GM23248 (cell line): Measurements from ENCODE around the gene ZFAND3.

ENCODE experiments used
- EZH2 ChIP-seq: fragments of 200-600 bp; sonication (generic); IDR thresholded peaks from 2 replicates; pipeline ENCODE4 v1.6.1; 2018; ENCODE audit warnings: antibody characterized with exemption, mild to moderate bottlenecking; ENCODE audit not compliant: insufficient read depth, poor library complexity, severe bottlenecking
- EZH2phosphoT487 ChIP-seq: fragments of 200-600 bp; sonication (generic); IDR thresholded peaks from 2 replicates; pipeline ENCODE4 v1.6.1; 2018; ENCODE audit warnings: antibody characterized with exemption, moderate library complexity, mild to moderate bottlenecking, low read depth; ENCODE audit not compliant: insufficient read depth

DNA sequence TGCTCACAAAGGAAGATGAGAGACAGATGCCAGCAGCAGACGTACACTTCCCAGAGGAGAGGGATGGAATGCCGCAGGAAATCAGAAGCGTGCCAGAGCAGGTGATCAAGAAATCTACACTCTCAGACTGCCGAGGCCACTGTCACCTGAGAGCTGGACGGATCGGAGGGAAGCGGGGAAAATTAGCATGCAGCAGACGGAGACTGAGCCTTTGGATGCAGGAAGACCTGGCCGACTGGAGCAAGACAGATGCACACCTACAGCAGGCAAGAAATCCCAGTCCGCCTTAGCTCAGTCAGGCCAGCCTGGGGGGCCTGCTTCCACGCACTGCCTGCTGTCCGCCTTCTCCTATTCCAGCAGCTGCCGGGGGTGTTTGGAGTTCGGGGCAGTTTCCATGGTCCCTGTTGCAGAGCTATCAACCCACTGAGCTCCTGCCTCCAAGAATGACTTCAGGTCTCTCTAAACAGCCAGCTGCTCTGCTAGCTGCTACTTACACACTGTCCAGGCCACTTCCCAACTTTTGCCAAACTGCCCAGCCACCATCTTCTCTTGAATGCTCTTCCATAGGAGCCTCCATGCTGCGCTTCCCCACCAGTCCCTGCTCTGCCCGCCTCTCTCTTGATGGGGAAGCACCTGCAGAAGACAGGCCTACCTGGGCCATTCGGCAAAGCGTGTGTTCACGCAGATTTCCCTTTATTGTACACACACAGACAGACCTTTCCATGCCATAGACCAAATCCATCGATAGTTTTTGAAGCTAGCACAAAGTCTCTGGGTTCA lies 368.5 kb downstream of the ZFAND3 start:
- TF ChIP-seq EZH2 (no peak), EZH2phosphoT487 (no peak)
